GM23338 (cell line): ENCODE results near the gene CRYL1.

Source experiments
- CREB1 ChIP-seq: fragments of 250-450 bp; sonication (Bioruptor Pico); IDR thresholded peaks from 2 replicates; pipeline ENCODE4 v1.5.0; 2020; ENCODE audit warnings: low read depth, mild to moderate bottlenecking, moderate library complexity
- EZH2 ChIP-seq: fragments of 200-600 bp; sonication (generic); IDR thresholded peaks from one replicate; pipeline ENCODE4 v1.8.0; 2017; ENCODE audit warnings: antibody characterized with exemption, mild to moderate bottlenecking, low read depth; ENCODE audit not compliant: unreplicated experiment
- EZH2phosphoT487 ChIP-seq: fragments of 200-600 bp; sonication (generic); IDR thresholded peaks from one replicate; pipeline ENCODE4 v1.8.1; 2018; ENCODE audit warnings: antibody characterized with exemption; ENCODE audit not compliant: unreplicated experiment
- JUNB ChIP-seq: IDR thresholded peaks from one replicate; pipeline ENCODE4 v1.6.1; 2016; ENCODE audit warnings: antibody characterized with exemption; ENCODE audit not compliant: unreplicated experiment
- POLR2AphosphoS5 ChIP-seq: IDR thresholded peaks from 2 replicates; pipeline ENCODE4 v1.6.1; 2016; ENCODE audit warnings: antibody characterized with exemption, low read depth
- STAT1 ChIP-seq: IDR thresholded peaks from one replicate; pipeline ENCODE4 v1.6.1; 2016; ENCODE audit warnings: antibody characterized with exemption; ENCODE audit not compliant: unreplicated experiment
- ZNF331 ChIP-seq: fragments of 250-450 bp; sonication (Bioruptor Pico); IDR thresholded peaks from 2 replicates; pipeline ENCODE4 v1.5.0; 2020; ENCODE audit warnings: low read depth, mild to moderate bottlenecking, moderate library complexity
- TF ChIP-seq, protein P1 (sequence below), 2 experiments: fragments of 200-600 bp in 1 of 2; sonication (generic) in 1 of 2; conservative IDR thresholded peaks; 2 replicates each; pipeline versions ENCODE4 v1.5.1 to v1.6.1; 2016 to 2017; ENCODE audit warnings: antibody characterized with exemption in 2 of 2, low read depth in 2 of 2, mild to moderate bottlenecking in 2 of 2, moderate library complexity in 1 of 2
- TF ChIP-seq, protein P2 (sequence below): IDR thresholded peaks from one replicate; pipeline ENCODE4 v1.6.1; 2018; ENCODE audit warnings: antibody characterized with exemption; ENCODE audit not compliant: unreplicated experiment

DNA sequence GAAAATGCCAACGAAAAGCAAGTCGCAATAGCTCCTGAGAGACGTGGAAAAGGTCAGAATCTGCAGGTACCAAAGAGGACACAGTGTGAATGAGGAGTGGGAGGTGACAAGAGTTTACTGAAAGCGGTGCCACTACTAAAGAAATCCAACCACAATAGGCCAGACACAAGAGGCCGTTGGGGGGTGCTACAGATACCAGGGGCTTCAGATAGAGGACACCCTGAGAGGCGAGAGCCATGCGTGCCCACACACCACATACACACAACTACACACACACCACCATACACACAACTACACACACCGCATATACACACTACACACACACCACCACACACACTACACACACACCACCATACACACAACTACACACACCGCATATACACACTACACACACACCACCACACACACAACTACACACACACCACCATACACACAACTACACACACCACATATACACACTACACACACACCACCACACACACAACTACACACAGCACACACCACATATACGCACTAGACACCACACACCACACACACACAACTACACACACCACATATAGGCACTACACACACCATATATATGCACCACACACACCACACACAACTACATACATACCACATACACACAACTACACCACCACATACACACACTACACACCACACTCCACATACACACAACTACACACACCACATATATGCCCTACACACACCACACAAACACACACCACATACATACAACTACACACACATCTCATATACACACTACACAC is 28.5 kb downstream of the CRYL1 start:
- TF ChIP-seq, protein P1, sequence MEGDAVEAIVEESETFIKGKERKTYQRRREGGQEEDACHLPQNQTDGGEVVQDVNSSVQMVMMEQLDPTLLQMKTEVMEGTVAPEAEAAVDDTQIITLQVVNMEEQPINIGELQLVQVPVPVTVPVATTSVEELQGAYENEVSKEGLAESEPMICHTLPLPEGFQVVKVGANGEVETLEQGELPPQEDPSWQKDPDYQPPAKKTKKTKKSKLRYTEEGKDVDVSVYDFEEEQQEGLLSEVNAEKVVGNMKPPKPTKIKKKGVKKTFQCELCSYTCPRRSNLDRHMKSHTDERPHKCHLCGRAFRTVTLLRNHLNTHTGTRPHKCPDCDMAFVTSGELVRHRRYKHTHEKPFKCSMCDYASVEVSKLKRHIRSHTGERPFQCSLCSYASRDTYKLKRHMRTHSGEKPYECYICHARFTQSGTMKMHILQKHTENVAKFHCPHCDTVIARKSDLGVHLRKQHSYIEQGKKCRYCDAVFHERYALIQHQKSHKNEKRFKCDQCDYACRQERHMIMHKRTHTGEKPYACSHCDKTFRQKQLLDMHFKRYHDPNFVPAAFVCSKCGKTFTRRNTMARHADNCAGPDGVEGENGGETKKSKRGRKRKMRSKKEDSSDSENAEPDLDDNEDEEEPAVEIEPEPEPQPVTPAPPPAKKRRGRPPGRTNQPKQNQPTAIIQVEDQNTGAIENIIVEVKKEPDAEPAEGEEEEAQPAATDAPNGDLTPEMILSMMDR (conservative IDR thresholded peaks at IDR 0.05; ENCODE audit: low read depth in 2 of 2), result no peak
- TF ChIP-seq POLR2AphosphoS5 (no peak), EZH2phosphoT487 (no peak), EZH2 (no peak), JUNB (no peak), CREB1 (CRISPR knock-in tag) (no peak), ZNF331 (no peak), STAT1 (no peak)
- TF ChIP-seq, protein P2, sequence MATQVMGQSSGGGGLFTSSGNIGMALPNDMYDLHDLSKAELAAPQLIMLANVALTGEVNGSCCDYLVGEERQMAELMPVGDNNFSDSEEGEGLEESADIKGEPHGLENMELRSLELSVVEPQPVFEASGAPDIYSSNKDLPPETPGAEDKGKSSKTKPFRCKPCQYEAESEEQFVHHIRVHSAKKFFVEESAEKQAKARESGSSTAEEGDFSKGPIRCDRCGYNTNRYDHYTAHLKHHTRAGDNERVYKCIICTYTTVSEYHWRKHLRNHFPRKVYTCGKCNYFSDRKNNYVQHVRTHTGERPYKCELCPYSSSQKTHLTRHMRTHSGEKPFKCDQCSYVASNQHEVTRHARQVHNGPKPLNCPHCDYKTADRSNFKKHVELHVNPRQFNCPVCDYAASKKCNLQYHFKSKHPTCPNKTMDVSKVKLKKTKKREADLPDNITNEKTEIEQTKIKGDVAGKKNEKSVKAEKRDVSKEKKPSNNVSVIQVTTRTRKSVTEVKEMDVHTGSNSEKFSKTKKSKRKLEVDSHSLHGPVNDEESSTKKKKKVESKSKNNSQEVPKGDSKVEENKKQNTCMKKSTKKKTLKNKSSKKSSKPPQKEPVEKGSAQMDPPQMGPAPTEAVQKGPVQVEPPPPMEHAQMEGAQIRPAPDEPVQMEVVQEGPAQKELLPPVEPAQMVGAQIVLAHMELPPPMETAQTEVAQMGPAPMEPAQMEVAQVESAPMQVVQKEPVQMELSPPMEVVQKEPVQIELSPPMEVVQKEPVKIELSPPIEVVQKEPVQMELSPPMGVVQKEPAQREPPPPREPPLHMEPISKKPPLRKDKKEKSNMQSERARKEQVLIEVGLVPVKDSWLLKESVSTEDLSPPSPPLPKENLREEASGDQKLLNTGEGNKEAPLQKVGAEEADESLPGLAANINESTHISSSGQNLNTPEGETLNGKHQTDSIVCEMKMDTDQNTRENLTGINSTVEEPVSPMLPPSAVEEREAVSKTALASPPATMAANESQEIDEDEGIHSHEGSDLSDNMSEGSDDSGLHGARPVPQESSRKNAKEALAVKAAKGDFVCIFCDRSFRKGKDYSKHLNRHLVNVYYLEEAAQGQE, result no peak
